C4-2B (cell line): Measurements from ENCODE around the gene CYFIP2.
"Not testable (repeated sequence)": the region's sequence is repeated elsewhere in the genome, so short reads cannot be mapped to it uniquely, and the experiment has no call there.

Experiments
- H3K27ac ChIP-seq: fragments of 450-650 bp; 2 replicates; pipeline ENCODE4 v1.5.1; 2017
- ZFX ChIP-seq: fragments of 450-650 bp; IDR thresholded peaks from 2 replicates; pipeline ENCODE4 v1.6.1; 2017
- TF ChIP-seq, protein P1 (sequence below): fragments of 450-650 bp; conservative IDR thresholded peaks from 2 replicates; pipeline ENCODE4 v1.5.1; 2017; ENCODE audit warnings: mild to moderate bottlenecking

The CYFIP2 gene

GRCh38 chr5:157398305-157398704, 132.4 kb downstream of the CYFIP2 start:
- H3K27ac ChIP-seq = no peak overlapping the region
- no peak for TF ChIP-seq ZFX
- TF ChIP-seq, protein P1, sequence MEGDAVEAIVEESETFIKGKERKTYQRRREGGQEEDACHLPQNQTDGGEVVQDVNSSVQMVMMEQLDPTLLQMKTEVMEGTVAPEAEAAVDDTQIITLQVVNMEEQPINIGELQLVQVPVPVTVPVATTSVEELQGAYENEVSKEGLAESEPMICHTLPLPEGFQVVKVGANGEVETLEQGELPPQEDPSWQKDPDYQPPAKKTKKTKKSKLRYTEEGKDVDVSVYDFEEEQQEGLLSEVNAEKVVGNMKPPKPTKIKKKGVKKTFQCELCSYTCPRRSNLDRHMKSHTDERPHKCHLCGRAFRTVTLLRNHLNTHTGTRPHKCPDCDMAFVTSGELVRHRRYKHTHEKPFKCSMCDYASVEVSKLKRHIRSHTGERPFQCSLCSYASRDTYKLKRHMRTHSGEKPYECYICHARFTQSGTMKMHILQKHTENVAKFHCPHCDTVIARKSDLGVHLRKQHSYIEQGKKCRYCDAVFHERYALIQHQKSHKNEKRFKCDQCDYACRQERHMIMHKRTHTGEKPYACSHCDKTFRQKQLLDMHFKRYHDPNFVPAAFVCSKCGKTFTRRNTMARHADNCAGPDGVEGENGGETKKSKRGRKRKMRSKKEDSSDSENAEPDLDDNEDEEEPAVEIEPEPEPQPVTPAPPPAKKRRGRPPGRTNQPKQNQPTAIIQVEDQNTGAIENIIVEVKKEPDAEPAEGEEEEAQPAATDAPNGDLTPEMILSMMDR = no peak

GRCh38 chr5:157400741-157401495, 135.0 kb downstream of the CYFIP2 start:
- H3K27ac ChIP-seq = no peak overlapping the region
- TF ChIP-seq, protein P1 = no peak
- TF ChIP-seq ZFX = no peak

GRCh38 chr5:157415838-157416237, 149.9 kb downstream of the CYFIP2 start:
- no peak overlapping the region for H3K27ac ChIP-seq
- no peak for TF ChIP-seq ZFX
- TF ChIP-seq, protein P1 = no peak

- H3K27ac ChIP-seq = not testable (repeated sequence)
These were observed 153.6 kb downstream of the CYFIP2 start for GRCh38 chr5:157419521-157419920.

GRCh38 chr5:157429920-157430319, 164.0 kb downstream of the CYFIP2 start:
- not testable (repeated sequence) for H3K27ac ChIP-seq

DNA sequence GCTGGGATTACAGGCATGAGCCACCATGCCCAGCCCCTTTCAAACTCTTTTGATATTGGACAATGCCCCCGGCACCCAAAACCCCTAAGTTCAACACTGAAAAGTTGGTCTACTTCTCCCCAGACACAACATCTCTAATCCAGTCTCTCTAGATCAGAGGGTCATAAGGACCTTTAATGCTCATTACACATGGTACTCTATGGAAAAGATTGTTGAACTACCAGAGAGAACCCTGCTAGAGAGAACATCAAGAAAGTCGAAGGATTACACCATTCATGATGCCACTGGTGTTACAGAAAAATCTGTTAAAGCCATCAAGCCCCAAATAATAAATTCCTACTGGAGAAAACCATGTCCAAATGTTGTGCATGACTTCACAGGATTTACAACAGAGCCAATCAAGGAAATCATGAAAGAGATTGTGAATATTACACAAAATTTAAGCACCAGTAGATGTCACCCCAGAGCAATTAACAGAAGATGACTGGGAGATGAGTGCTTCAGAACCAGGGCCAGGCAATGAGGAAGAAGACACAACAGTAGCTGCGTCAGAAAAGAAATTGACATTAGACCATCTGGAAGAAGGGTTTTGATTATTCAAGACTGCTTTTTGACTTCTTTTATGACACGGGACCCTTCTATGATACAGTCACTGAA, 165.7 kb downstream of the CYFIP2 start:
- TF ChIP-seq, protein P1 = peak; percentile 68
- no peak for TF ChIP-seq ZFX
- H3K27ac ChIP-seq = no peak overlapping the region

- H3K27ac ChIP-seq = no peak overlapping the region
- TF ChIP-seq, protein P1 = no peak
- TF ChIP-seq ZFX = no peak
These were observed 168.2 kb downstream of the CYFIP2 start for GRCh38 chr5:157434096-157434495.

DNA sequence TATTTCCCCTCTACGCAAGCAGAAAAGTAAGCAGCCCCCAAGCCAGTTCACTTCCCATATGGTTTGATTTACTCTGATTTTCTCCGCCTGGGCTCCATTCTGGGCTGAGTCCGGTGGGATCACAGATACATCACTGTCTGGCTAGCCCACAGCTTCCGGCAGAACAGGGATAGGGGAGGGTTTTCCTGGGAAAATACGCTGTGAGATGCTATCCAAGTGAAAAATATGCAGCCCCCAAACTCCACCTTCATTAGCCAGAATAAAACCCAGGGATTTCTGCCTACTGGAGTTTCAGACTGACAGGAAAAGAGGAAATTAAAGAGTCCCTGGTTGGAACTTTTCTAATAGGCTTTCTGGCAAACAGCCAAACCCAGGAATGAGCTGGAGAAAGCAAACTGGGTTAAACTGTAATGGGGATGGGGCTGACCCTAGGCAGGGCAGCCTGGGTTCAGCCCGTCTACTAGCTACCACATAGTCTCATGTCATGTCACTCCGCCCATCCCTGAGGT, 177.2 kb downstream of the CYFIP2 start:
- TF ChIP-seq ZFX = no peak
- TF ChIP-seq, protein P1 = no peak
- no peak overlapping the region for H3K27ac ChIP-seq
